Measurements from ENCODE around the gene ZBTB45. TPM values are rescaled to one million over a fixed set of nuclear protein-coding genes. Genes with fewer than 3 reads are reported as not detected.

Gene ZBTB45
- total and polyA plus RNA-seq, 2 donors from 2014 or later, result 7.7 to 16.9 TPM

DNA sequence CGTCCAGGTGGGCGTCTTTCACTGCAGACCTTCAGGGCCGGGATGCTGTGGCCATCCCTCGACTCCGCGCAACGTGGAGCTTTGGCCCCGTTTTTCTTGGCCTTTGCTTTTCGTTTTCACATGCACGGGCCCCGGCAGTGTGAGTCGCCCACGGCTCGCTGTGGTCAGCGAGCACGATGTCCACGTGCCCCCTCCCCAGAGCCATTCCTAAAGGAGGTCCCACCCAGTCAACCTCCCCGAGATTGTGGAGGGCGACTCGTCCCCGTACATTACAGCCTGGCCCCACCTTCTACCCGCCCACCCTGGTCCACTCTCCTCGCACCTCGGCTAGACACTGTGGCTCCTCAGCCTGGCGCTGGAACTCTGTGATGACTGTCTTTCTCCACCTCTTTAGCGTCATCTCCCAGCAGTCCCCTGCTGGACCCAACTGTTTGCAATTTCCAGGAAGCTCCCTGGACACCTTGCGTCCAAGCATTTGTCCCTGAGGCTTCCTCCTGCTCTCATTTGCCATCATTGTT lies 43.1 kb downstream of the ZBTB45 start:
- peak overlapping the region; percentile 79 to 94 for H3K27ac ChIP-seq (ENCODE audit: low read depth in 2 of 2, low read length in 2 of 2)
- peaks cover 0 to 12% (median 11%) of the 10 kb centered on the region in 3 donors for H3K4me1 ChIP-seq (ENCODE audit: control insufficient read depth in 2 of 3, insufficient read depth in 2 of 3, low read depth in 1 of 3, low read length in 3 of 3)
- H3K36me3 ChIP-seq (ENCODE audit: control insufficient read depth in 2 of 3, insufficient read depth in 3 of 3, low read length in 3 of 3), result peaks cover 0 to 5% (median 3%) of the 10 kb centered on the region in 3 donors
- H3K4me3 ChIP-seq (ENCODE audit: low read length in 3 of 3), result peak overlapping the region; percentile 76 to 89 (median 85)
- H3K9ac ChIP-seq (ENCODE audit: low read length in 3 of 3), result peak overlapping the region; percentile 8 to 81 (median 77)
- no peaks in the 10 kb centered on the region for H3K9me3 ChIP-seq (ENCODE audit: control insufficient read depth in 2 of 3, insufficient read depth in 1 of 3, low read length in 3 of 3)
- FAIRE-seq, result no peak
- TF ChIP-seq, protein P1, sequence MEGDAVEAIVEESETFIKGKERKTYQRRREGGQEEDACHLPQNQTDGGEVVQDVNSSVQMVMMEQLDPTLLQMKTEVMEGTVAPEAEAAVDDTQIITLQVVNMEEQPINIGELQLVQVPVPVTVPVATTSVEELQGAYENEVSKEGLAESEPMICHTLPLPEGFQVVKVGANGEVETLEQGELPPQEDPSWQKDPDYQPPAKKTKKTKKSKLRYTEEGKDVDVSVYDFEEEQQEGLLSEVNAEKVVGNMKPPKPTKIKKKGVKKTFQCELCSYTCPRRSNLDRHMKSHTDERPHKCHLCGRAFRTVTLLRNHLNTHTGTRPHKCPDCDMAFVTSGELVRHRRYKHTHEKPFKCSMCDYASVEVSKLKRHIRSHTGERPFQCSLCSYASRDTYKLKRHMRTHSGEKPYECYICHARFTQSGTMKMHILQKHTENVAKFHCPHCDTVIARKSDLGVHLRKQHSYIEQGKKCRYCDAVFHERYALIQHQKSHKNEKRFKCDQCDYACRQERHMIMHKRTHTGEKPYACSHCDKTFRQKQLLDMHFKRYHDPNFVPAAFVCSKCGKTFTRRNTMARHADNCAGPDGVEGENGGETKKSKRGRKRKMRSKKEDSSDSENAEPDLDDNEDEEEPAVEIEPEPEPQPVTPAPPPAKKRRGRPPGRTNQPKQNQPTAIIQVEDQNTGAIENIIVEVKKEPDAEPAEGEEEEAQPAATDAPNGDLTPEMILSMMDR (IDR thresholded peaks at IDR 0.05; ENCODE audit: borderline replicate concordance, extremely low read depth, insufficient read depth), result no peak
- H3K27me3 ChIP-seq (ENCODE audit: control insufficient read depth, insufficient read depth, low read length), result no peaks in the 10 kb centered on the region
- intact Hi-C loops (cut with DNase I), result no loop called here
- DNase-seq, result peak in 2 of 5 donors; percentile 16 to 30

DNA sequence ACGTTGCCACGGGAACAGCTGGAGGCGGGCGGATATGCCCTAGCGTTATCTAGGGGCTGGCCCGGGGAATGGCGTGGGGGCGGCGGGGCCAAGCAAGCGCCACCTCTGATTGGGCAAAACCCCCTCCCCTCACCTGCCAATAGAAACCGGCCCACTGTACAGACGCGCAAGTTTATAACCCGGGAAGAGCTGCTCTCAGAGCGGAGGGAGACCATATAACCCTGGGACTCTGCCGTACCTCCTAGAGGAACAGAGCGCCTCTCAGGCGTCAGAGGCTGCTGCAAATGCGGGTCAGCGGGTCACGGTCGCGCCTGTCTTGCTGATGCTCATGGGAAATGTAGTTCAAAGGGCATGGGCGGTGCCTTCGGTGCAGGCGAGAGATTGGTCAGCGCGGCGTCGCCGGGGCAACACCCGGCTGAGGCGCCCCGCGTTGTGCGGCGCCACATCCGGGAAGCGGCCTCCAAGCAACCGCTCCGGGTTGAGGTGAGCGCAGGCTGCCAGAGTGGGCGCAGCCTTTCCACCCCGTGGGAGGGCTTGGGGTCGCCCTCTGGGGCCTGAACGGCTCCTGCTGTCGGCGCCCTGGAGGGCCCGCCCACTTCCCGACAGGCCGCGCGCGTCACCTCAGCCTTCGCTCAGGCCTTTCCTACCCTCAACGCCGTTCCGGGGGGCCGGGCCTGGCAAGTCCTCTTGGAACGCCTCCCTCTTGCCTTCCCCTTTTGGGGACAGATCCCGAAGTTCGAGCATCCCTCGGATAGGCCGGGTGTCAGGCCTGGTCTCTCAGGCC lies 43.7 kb downstream of the ZBTB45 start, which contains the start of gene ZNF446:
Gene ZNF446 (plus strand): TSS at position 639 of the 784 bp plus-strand sequence. CDS start 867 bp downstream, outside the sequence.
- intact Hi-C loops (cut with DNase I), result no loop called here
- TF ChIP-seq, protein P1 (IDR thresholded peaks at IDR 0.05; ENCODE audit: borderline replicate concordance, extremely low read depth, insufficient read depth), result no peak
- H3K9ac ChIP-seq (ENCODE audit: low read length in 3 of 3), result peak within 1 kb of the TSS; percentile 18 to 81 (median 77)
- H3K9me3 ChIP-seq (ENCODE audit: control insufficient read depth in 2 of 3, insufficient read depth in 1 of 3, low read length in 3 of 3), result no peaks in the 10 kb centered on the region
- peak within 1 kb of the TSS; percentile 76 to 89 (median 85) for H3K4me3 ChIP-seq (ENCODE audit: low read length in 3 of 3)
- peaks cover 0 to 12% (median 11%) of the 10 kb centered on the region in 3 donors for H3K4me1 ChIP-seq (ENCODE audit: control insufficient read depth in 2 of 3, insufficient read depth in 2 of 3, low read depth in 1 of 3, low read length in 3 of 3)
- peak; percentile 67 for FAIRE-seq
- H3K27me3 ChIP-seq (ENCODE audit: control insufficient read depth, insufficient read depth, low read length), result no peaks in the 10 kb centered on the region
- peaks cover 0 to 5% (median 3%) of the 10 kb centered on the region in 3 donors for H3K36me3 ChIP-seq (ENCODE audit: control insufficient read depth in 2 of 3, insufficient read depth in 3 of 3, low read length in 3 of 3)
- peak within 1 kb of the TSS; percentile 79 to 94 for H3K27ac ChIP-seq (ENCODE audit: low read depth in 2 of 2, low read length in 2 of 2)
- peak; percentile 97 to 99 (median 98) for DNase-seq

DNA sequence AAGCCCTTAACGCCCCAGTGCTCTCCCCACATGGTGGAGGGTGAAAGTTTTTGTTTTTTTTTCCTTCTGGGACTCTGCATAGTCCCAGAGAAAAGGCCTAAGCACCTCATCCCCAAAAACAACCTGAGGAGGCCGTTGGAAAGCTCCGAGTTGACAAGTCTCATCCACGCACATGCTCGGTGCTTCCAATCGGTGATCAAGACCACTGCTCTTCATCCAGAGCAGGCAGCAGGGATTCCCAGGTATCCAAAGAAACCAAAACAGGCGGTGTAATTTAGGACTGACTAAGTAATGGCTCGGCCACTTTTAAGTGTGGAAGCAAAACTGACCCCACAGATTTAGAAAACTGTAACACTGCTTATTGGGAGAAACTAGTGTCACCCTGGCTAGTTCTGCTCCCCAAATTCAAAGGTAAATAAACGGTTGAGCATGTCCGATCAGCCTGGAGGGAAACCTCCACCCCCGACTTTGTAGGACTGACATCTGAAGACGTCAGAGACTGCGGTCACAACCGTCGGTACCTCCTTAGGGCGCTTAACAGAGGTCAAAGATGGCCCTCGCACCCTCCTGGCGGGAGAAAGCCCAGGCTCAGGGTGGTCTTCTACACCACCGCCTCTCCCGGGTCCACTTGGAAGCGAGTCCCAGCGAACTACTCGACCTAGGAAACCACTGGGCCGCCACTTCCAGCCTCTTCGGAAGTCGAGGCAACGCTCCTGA lies 44.5 kb downstream of the ZBTB45 start:
- intact Hi-C loops (cut with DNase I), result no loop called here
- FAIRE-seq, result no peak
- Histone ChIP-seq H3K4me3 (ENCODE audit: low read length in 3 of 3) (peak overlapping the region; percentile 76 to 89 (median 85)), H3K27me3 (ENCODE audit: control insufficient read depth, insufficient read depth, low read length) (no peaks in the 10 kb centered on the region), H3K36me3 (ENCODE audit: control insufficient read depth in 2 of 3, insufficient read depth in 3 of 3, low read length in 3 of 3) (peaks cover 0 to 5% (median 3%) of the 10 kb centered on the region in 3 donors), H3K9me3 (ENCODE audit: control insufficient read depth in 2 of 3, insufficient read depth in 1 of 3, low read length in 3 of 3) (no peaks in the 10 kb centered on the region), H3K4me1 (ENCODE audit: control insufficient read depth in 2 of 3, insufficient read depth in 2 of 3, low read depth in 1 of 3, low read length in 3 of 3) (peaks cover 0 to 12% (median 11%) of the 10 kb centered on the region in 3 donors), H3K9ac (ENCODE audit: low read length in 3 of 3) (peak overlapping the region in 2 of 3 donors; percentile 18 to 77), H3K27ac (ENCODE audit: low read depth in 2 of 2, low read length in 2 of 2) (peak overlapping the region; percentile 79 to 94)
- DNase-seq, result no peak
- TF ChIP-seq, protein P1 (IDR thresholded peaks at IDR 0.05; ENCODE audit: borderline replicate concordance, extremely low read depth, insufficient read depth), result no peak
